GM23338 (cell line): ENCODE results near the gene CCSER2. TPM values are rescaled to one million over a fixed set of nuclear protein-coding genes. Genes with fewer than 3 reads are reported as not detected.

Source experiments
- ATAC-seq: fragments of 200-7000 bp; cut with Tn5 transposase; 3 replicates; pipeline ENCODE4 v1.9.1; 2020
- DNase-seq: peaks from one replicate; pipeline ENCODE4 v3.0.0-alpha.2; 2015; ENCODE audit warnings: low spot score
- H2AFZ ChIP-seq: fragments of 200-600 bp; sonication (generic); 2 replicates; pipeline ENCODE4 v1.8.0; 2016; ENCODE audit warnings: antibody characterized with exemption, mild to moderate bottlenecking, moderate library complexity
- H3F3A ChIP-seq: fragments of 200-600 bp; sonication (generic); replicated peaks from 2 replicates; pipeline ENCODE4 v1.8.0; 2017; ENCODE audit warnings: antibody characterized with exemption, mixed run types, low read depth
- H3K27ac ChIP-seq: fragments of 200-600 bp; sonication (generic); 2 replicates; pipeline ENCODE4 v1.6.1; 2016; ENCODE audit warnings: low read depth
- H3K27me3 ChIP-seq: fragments of 200-600 bp; sonication (generic); 2 replicates; pipeline ENCODE4 v1.8.0; 2016; ENCODE audit warnings: mild to moderate bottlenecking, mixed run types, moderate library complexity; ENCODE audit not compliant: insufficient read depth
- H3K36me3 ChIP-seq: fragments of 200-600 bp; sonication (generic); 2 replicates; pipeline ENCODE4 v1.8.0; 2016; ENCODE audit warnings: mild to moderate bottlenecking; ENCODE audit not compliant: insufficient read depth
- H3K4me1 ChIP-seq: fragments of 200-600 bp; sonication (generic); 2 replicates; pipeline ENCODE4 v1.8.0; 2016; ENCODE audit warnings: mild to moderate bottlenecking, moderate library complexity; ENCODE audit not compliant: insufficient read depth
- H3K4me2 ChIP-seq: fragments of 200-600 bp; sonication (generic); 2 replicates; pipeline ENCODE4 v1.7.1; 2017; ENCODE audit warnings: mixed run types
- H3K4me3 ChIP-seq: fragments of 200-600 bp; sonication (generic); 2 replicates; pipeline ENCODE4 v1.6.1; 2016; ENCODE audit warnings: mixed run types
- H3K79me2 ChIP-seq: fragments of 200-600 bp; sonication (generic); replicated peaks from 2 replicates; pipeline ENCODE4 v1.8.0; 2017; ENCODE audit warnings: mild to moderate bottlenecking; ENCODE audit not compliant: insufficient read depth
- H3K9me2 ChIP-seq: fragments of 200-600 bp; sonication (generic); 2 replicates; pipeline ENCODE4 v1.8.0; 2017; ENCODE audit not compliant: insufficient read depth
- H4K20me1 ChIP-seq: fragments of 200-600 bp; sonication (generic); replicated peaks from 2 replicates; pipeline ENCODE4 v1.8.0; 2017; ENCODE audit warnings: mild to moderate bottlenecking; ENCODE audit not compliant: insufficient read depth
- H3K27ac Mint-ChIP-seq: 2 replicates; pipeline ENCODE4 v1.8.0; 2020; ENCODE audit warnings: inconsistent platforms, mild to moderate bottlenecking, moderate library complexity, mixed read lengths
- H3K27me3 Mint-ChIP-seq: 3 replicates; pipeline ENCODE4 v1.8.0; 2022; ENCODE audit warnings: low read depth, mild to moderate bottlenecking, moderate library complexity, mixed read lengths, inconsistent platforms; ENCODE audit not compliant: insufficient read depth, poor library complexity
- H3K36me3 Mint-ChIP-seq: 3 replicates; pipeline ENCODE4 v1.8.0; 2021; ENCODE audit warnings: low read depth, mild to moderate bottlenecking, inconsistent platforms, moderate library complexity, mixed read lengths
- H3K4me1 Mint-ChIP-seq: 3 replicates; pipeline ENCODE4 v1.8.0; 2020; ENCODE audit warnings: mild to moderate bottlenecking, inconsistent platforms, mixed read lengths
- H3K4me3 Mint-ChIP-seq: 3 replicates; pipeline ENCODE4 v1.8.0; 2021; ENCODE audit warnings: moderate library complexity, mild to moderate bottlenecking, inconsistent platforms, mixed read lengths
- H3K9me3 Mint-ChIP-seq: 3 replicates; pipeline ENCODE4 v1.8.0; 2020; ENCODE audit warnings: moderate library complexity, mild to moderate bottlenecking, inconsistent platforms, mixed read lengths
- NANOG ChIP-seq: IDR thresholded peaks from 2 replicates; pipeline ENCODE4 v1.6.1; 2016; ENCODE audit warnings: antibody characterized with exemption, borderline replicate concordance
- STAT1 ChIP-seq: IDR thresholded peaks from one replicate; pipeline ENCODE4 v1.6.1; 2016; ENCODE audit warnings: antibody characterized with exemption; ENCODE audit not compliant: unreplicated experiment
- ZNF114 ChIP-seq: fragments of 250-450 bp; sonication (Bioruptor Pico); IDR thresholded peaks from 2 replicates; pipeline ENCODE4 v1.5.0; 2020; ENCODE audit warnings: mild to moderate bottlenecking, moderate library complexity
- ZNF331 ChIP-seq: fragments of 250-450 bp; sonication (Bioruptor Pico); IDR thresholded peaks from 2 replicates; pipeline ENCODE4 v1.5.0; 2020; ENCODE audit warnings: low read depth, mild to moderate bottlenecking, moderate library complexity
- polyA plus RNA-seq: library from polyadenylated mRNA; unstranded; fragments of >200 nt; fragmentation: Nextera tagmentation; extraction: Ambion mirVana; gene quantifications from 2 replicates; pipeline ENCODE4 v1.2.1, GENCODE V29; 2016
- total RNA-seq: library from RNA; depleted of rRNA; stranded (reverse); fragments of >200 nt; shearing (Covaris generic); gene quantifications from 2 replicates; pipeline ENCODE4 v1.2.3, GENCODE V29; 2014
- TF ChIP-seq, protein P1 (sequence below): fragments of 250-450 bp; sonication (Bioruptor Pico); IDR thresholded peaks from 2 replicates; pipeline ENCODE4 v1.5.0; 2020; ENCODE audit warnings: mild to moderate bottlenecking, moderate library complexity
- TF ChIP-seq, protein P2 (sequence below): IDR thresholded peaks from one replicate; pipeline ENCODE4 v1.6.1; 2018; ENCODE audit warnings: antibody characterized with exemption; ENCODE audit not compliant: unreplicated experiment

CCSER2 gene
- total and polyA plus RNA-seq, 2 experiments from 2014 or later: 30.6 to 37.2 TPM

DNA sequence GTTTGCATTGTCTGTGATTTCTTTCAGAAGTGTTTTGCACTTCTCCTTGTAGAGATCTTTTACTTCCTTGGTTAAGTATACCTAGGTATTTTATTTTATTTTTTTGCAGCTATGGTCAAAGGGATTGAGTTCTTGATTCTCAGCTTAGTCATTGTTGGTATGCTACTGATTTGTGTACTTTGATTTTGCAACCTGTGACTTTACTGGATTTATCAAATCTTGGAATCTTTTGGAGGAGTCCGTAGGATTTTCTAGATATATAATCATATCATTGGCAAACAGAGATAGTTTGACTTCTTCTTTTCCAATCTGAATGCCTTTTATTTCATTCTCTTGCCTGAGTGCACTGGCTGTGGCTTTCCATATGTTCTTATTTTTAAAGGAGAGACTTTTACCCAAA lies 41.9 kb downstream of the CCSER2 start (continued):
- TF ChIP-seq, protein P1, sequence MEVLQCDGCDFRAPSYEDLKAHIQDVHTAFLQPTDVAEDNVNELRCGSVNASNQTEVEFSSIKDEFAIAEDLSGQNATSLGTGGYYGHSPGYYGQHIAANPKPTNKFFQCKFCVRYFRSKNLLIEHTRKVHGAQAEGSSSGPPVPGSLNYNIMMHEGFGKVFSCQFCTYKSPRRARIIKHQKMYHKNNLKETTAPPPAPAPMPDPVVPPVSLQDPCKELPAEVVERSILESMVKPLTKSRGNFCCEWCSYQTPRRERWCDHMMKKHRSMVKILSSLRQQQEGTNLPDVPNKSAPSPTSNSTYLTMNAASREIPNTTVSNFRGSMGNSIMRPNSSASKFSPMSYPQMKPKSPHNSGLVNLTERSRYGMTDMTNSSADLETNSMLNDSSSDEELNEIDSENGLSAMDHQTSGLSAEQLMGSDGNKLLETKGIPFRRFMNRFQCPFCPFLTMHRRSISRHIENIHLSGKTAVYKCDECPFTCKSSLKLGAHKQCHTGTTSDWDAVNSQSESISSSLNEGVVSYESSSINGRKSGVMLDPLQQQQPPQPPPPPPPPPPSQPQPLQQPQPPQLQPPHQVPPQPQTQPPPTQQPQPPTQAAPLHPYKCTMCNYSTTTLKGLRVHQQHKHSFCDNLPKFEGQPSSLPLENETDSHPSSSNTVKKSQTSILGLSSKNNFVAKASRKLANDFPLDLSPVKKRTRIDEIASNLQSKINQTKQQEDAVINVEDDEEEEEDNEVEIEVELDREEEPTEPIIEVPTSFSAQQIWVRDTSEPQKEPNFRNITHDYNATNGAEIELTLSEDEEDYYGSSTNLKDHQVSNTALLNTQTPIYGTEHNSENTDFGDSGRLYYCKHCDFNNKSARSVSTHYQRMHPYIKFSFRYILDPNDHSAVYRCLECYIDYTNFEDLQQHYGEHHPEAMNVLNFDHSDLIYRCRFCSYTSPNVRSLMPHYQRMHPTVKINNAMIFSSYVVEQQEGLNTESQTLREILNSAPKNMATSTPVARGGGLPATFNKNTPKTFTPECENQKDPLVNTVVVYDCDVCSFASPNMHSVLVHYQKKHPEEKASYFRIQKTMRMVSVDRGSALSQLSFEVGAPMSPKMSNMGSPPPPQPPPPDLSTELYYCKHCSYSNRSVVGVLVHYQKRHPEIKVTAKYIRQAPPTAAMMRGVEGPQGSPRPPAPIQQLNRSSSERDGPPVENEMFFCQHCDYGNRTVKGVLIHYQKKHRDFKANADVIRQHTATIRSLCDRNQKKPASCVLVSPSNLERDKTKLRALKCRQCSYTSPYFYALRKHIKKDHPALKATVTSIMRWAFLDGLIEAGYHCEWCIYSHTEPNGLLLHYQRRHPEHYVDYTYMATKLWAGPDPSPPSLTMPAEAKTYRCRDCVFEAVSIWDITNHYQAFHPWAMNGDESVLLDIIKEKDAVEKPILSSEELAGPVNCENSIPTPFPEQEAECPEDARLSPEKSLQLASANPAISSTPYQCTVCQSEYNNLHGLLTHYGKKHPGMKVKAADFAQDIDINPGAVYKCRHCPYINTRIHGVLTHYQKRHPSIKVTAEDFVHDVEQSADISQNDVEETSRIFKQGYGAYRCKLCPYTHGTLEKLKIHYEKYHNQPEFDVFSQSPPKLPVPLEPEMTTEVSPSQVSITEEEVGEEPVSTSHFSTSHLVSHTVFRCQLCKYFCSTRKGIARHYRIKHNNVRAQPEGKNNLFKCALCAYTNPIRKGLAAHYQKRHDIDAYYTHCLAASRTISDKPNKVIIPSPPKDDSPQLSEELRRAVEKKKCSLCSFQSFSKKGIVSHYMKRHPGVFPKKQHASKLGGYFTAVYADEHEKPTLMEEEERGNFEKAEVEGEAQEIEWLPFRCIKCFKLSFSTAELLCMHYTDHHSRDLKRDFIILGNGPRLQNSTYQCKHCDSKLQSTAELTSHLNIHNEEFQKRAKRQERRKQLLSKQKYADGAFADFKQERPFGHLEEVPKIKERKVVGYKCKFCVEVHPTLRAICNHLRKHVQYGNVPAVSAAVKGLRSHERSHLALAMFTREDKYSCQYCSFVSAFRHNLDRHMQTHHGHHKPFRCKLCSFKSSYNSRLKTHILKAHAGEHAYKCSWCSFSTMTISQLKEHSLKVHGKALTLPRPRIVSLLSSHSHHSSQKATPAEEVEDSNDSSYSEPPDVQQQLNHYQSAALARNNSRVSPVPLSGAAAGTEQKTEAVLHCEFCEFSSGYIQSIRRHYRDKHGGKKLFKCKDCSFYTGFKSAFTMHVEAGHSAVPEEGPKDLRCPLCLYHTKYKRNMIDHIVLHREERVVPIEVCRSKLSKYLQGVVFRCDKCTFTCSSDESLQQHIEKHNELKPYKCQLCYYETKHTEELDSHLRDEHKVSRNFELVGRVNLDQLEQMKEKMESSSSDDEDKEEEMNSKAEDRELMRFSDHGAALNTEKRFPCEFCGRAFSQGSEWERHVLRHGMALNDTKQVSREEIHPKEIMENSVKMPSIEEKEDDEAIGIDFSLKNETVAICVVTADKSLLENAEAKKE: no peak
- TF ChIP-seq, protein P2, sequence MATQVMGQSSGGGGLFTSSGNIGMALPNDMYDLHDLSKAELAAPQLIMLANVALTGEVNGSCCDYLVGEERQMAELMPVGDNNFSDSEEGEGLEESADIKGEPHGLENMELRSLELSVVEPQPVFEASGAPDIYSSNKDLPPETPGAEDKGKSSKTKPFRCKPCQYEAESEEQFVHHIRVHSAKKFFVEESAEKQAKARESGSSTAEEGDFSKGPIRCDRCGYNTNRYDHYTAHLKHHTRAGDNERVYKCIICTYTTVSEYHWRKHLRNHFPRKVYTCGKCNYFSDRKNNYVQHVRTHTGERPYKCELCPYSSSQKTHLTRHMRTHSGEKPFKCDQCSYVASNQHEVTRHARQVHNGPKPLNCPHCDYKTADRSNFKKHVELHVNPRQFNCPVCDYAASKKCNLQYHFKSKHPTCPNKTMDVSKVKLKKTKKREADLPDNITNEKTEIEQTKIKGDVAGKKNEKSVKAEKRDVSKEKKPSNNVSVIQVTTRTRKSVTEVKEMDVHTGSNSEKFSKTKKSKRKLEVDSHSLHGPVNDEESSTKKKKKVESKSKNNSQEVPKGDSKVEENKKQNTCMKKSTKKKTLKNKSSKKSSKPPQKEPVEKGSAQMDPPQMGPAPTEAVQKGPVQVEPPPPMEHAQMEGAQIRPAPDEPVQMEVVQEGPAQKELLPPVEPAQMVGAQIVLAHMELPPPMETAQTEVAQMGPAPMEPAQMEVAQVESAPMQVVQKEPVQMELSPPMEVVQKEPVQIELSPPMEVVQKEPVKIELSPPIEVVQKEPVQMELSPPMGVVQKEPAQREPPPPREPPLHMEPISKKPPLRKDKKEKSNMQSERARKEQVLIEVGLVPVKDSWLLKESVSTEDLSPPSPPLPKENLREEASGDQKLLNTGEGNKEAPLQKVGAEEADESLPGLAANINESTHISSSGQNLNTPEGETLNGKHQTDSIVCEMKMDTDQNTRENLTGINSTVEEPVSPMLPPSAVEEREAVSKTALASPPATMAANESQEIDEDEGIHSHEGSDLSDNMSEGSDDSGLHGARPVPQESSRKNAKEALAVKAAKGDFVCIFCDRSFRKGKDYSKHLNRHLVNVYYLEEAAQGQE: no peak

GRCh38 chr10:84371944-84372343 lies 43.6 kb downstream of the CCSER2 start:
- peaks cover 46% of the 10 kb centered on the region for H3K79me2 ChIP-seq
- DNase-seq: no peak
- no peak overlapping the region for H3K27ac ChIP-seq
- no peaks in the 10 kb centered on the region for H3K9me3 Mint-ChIP-seq
- H3K4me1 Mint-ChIP-seq: peaks cover 9% of the 10 kb centered on the region
- H3K4me3 Mint-ChIP-seq: no peak overlapping the region
- peaks cover 8% of the 10 kb centered on the region; the same call in 1 of the 2 replicates for H4K20me1 ChIP-seq
- H3K36me3 Mint-ChIP-seq: peaks cover 8% of the 10 kb centered on the region; the same call in 2 of the 3 replicates
- H3F3A ChIP-seq: no peaks in the 10 kb centered on the region
- H3K27me3 ChIP-seq: no peaks in the 10 kb centered on the region
- ATAC-seq: no peak
- H3K4me1 ChIP-seq: peaks cover 8% of the 10 kb centered on the region
- no peaks in the 10 kb centered on the region for H3K9me2 ChIP-seq
- H3K4me3 ChIP-seq: no peak overlapping the region
- H3K4me2 ChIP-seq: no peak overlapping the region
- no peak overlapping the region for H2AFZ ChIP-seq
- no peaks in the 10 kb centered on the region; the same call in 1 of the 2 replicates for H3K36me3 ChIP-seq
- H3K27me3 Mint-ChIP-seq: peaks cover 2% of the 10 kb centered on the region
- H3K27ac Mint-ChIP-seq: no peak overlapping the region
- TF ChIP-seq NANOG: no peak
- no peak for TF ChIP-seq ZNF331
- no peak for TF ChIP-seq ZNF114 (CRISPR knock-in tag)
- no peak for TF ChIP-seq STAT1
- TF ChIP-seq, protein P1: no peak
